ENCODE data around the gene DTD2.
A peak's percentile ranks its signal among the peaks of the same experiment; 100 is the strongest.
"Not testable (repeated sequence)": the region's sequence is repeated elsewhere in the genome, so short reads cannot be mapped to it uniquely, and the experiment has no call there.

DTD2 gene

DNA sequence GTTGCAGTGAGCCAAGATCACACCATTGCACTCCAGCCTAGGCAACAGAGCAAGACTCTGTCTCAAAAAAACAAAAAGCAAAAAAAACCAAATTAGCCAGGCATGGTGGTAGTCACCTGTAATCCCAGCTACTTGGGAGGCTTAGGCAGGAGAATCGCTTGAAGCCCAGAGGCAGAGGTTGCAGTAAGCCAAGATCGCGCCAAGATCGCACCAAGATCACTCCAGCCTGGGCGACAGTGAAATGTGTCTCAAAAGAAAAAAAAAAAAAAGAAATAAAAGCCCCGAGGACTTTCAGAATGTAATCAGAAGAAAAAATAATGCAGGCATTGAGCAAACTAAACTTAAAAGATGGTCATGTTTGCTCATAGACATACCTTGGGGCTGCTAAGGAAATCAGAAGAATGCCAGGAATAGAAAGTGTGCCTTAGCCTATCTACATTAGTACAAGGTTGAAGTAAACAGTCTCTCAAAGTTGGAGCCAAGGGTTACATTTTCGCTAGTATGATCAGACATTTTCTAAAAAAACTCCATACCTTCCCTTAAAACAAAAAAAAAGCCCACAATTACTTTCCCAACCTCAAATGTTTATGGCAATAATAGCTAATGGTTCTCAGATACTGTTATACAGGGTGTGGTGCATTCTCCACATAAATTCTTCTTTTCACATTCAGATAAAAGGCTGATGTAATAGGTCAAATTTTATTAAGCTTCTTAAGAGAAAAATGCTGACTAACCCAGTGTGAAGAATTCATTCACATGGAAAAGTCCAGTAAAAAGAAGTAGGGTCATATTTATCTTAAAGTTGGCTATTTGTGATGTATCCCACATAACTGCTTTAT, 15.8 kb downstream of the DTD2 start:
- no peak for DNase-seq

DNA sequence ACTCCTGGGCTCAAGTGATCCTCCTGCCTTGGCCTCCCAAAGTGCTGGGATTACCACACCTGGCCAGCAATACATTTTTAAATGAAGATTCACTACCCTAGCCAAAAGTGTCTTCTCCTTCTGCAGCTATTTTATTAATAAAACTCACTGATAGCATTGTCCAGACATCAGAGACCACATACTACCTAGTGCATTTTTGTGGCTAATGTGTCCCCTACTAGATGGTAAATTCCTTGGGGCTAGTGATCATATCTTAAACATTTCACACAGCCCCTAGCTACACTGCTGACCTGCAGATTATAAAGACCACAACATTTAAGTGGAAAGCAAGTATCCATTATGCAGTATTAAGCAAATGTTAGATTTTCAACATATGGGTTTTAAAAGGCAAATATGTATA, 17.0 kb downstream of the DTD2 start:
- no peak for DNase-seq

DNA sequence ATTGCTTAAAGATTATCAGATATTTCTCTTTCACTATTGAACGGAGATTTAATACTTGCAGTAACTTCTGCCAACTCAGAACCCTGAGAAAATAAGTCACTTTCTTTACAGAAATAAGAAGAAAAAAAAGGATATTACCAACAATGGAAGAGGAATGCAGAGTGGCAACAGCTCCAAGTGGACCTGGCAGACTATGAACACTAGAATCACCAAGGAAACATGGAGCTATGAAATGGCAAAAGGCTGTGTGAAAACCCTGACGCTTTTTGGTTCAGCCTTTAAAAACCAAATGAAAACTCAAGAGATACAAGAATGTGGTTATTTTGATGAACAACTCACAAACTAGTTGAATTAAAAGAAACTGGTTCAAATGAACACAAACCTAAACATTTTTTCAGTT, 17.7 kb downstream of the DTD2 start:
- DNase-seq: no peak

DNA sequence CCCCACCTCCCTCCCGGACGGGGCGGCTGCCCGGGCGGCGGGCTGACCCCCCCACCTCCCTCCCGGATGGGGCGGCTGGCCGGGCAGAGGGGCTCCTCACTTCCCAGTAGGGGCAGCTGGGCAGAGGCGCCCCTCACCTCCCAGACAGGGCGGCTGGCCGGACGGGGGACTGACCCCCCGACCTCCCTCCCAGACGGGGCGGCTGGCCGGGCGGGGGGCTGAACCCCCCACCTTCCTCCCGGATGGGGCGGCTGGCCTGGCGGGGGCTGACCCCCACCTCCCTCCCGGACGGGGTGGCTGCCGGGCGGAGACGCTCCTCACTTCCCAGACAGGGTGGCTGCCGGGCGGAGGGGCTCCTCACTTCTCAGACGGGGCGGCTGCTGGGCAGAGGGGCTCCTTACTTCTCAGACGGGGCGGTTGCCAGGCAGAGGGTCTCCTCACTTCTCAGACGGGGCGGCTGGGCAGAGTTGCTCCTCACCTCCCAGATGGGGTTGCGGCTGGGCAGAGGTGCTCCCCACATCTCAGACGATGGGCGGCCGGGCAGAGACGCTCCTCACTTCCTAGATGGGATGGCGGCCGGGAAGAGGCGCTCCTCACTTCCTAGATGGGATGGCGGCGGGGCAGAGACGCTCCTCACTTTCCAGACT, 20.1 kb downstream of the DTD2 start:
- not testable (repeated sequence) for DNase-seq

DNA sequence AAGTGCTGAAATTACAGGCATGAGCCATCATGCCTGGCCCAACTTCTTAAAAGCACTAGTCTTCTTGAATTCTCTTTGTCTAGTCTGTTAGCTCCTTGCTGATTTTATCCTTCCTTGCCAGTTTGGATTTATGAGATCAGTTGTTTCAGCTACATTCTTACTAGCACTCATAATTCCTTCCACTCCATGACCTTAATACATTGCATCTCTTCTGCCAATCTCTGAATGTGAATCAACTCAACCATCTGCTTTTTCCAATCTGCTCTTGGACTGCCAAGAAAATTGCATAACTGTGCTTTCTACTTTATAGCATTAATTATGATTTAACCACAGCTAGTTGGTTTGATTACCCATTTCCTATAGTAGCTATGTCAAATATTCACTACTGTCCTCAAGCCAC, 22.0 kb downstream of the DTD2 start:
- no peak for DNase-seq

DNA sequence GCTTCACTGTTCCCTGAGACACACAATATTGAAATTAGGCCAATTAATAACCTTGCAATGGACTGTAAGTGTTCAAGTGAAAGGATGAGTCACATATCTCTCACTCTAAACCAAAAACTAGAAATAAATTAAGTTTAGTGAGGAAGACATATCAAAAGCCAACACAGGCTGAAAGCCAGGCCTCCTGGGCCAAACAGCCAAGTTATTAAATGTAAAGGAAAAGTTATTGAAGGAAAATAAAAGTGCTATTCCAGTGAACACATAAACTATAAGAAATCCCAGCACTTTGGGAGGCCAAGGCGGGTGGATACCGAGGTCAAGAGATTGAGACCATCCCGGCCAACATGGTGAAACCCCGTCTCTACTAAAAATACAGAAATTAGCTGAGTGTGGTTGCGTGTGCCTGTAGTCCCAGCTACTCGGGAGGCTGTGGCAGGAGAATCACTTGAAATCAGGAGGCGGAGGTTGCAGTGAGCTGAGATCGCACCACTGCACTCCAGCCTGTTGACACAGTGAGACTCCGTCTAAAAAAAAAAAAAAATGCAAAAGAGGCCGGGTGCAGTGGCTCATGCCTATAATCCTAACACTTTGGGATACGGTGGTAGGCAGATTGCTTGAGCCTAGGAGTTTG, 26.6 kb downstream of the DTD2 start:
- no peak for DNase-seq

DNA sequence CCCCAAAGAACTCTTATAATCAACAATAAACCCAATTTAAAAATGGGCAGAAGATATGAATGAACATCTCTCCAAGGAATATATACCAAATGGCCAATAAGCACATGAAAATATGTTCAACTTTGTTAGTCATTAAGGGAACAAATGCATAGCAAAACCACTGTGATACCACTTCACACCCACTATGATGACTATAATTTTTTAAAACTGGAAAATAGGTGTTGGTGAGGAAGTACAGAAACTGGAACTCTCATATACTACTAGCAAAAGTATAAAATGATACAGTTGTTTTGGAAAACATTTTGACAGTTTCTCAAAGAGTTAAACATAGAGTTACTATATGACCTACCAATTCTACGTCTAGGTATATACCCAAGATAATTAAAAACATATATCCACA, 27.5 kb downstream of the DTD2 start:
- DNase-seq: no peak

DNA sequence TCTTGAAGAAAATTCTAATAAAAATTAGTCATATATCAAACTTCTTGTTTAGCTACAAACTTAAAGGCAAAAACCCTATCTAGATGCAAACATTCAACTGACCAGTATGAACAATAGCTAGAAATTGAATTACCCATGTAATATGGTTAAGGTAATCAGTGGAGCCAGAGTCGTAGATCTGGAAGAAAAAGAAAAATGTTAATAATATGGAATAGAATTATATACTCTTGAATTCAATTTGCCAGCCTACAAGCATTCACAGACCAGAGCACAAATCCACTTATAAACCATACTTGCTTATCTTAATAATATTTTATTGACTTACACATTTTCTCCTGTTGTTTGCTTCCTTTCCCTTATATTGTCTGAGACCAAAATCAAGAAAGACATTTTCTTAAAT, 29.3 kb downstream of the DTD2 start:
- DNase-seq: no peak

DNA sequence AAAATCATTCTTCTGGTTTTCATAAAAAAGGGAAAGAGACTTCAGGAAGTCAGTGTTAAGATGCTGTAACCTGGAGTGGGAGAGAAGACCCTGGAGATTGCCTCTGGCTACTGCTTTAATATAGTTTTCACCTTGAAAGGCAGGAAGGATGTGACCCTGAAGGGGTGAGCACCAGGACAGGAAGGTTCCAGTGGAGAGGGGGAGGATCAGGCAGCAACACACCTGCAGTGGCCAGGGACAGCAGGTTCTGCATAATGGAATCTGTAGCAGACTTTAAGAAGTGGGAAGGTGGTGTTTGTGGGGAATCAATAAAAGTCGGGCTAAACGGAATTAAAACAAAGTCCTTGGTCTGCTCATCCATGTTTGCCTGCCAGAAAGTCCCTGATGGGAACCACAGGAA, 30.6 kb downstream of the DTD2 start:
- no peak for DNase-seq

DNA sequence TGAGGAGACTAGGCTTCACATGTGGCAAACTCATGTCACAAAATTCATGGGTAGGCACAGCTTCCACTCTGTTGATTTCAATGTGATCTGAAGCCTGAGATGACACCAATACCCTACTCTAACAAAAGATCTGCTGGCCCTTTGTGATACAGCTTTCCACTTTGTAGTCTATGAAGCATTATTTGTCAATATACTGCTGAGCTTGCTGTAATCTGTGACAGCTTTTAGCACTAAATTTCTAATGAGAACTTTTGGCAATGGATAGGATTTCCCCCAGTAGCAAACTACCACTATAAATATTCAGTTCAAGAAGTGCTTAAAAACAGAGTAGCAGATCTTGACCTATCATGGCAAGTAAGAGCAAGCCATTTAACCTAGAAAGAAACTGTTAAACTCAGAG, 31.4 kb downstream of the DTD2 start:
- no peak for DNase-seq

DNA sequence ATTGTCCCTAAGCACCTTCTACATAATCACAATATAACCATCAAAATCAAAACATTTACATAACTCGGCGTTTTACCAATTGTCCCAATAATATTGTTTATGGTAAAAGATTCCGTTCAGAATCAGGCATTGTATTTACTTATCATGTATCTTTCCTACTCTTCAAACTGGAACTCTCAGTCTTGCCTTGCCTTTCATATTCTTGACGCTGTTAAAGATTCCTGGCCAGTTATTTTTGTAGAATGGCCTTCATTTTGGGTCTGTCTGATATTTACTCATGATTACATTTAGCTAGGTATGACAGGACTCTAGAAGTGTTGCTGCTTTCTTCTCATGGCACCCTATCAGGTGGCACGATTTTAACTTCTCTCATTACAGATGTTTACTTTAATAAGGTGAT, 36.1 kb downstream of the DTD2 start:
- no peak for DNase-seq

DNA sequence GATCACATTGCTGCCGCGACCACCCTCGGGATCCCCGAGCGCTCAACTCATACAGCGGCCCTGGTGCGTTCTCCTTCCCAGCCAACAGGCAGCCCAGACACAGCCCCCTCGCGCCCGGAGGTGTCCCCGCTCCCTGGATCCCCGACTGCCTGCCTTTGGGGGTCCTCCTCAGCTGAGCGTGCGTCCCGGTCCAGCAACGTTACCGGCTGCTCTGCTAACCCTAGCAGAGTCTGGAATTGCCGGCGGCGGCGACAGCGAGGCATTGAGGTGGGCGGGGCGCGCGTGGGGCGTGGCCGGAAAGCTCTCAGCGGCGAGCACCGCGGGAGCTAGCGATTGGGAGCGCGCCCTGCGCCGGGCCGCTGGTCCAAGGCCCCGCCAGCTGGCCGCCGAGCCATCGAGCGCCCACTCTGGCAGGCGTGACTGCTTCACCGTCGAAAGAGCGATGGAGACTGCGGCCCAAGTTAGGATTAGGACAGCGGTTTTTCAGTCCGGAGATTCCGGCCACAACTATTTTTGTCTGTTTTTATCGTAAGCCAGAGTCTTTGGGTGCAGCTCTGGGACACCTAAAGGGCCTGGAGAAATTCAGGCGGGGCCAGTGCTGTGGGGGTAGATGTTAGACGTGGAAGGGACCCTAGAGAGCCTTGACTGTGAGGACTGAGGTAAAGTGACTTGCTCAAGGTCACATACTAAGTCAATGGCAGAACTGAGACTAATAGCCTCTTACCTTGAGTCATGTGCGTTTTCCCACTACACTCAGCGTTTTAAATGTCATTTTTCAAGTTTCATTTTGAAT, 36.8 kb downstream of the DTD2 start, which contains the start of gene HEATR5A:
Gene HEATR5A, minus strand, starts transcription at position 232 of the 793 bp plus-strand sequence. CDS start 17,575 bp downstream, outside the sequence.
- peak; percentile 90 for DNase-seq

DNA sequence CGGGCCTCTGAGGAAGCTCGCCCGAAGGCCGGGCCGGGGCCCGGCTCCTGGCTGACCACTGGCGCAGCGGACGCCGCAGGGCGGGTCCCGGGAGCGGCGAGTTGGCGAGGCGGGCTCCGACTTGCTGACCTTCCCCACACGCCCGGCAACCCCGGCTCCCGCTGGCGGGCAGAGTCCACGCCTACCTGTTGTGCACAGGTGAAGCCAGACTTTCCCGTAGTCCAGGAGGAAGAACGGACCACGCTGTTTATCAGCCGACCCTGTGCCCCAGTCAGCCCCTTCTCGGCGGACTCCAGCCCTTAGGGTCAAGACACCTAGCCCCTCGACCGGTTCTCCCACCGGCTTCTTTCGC, 37.4 kb downstream of the DTD2 start:
- DNase-seq: no peak

DNA sequence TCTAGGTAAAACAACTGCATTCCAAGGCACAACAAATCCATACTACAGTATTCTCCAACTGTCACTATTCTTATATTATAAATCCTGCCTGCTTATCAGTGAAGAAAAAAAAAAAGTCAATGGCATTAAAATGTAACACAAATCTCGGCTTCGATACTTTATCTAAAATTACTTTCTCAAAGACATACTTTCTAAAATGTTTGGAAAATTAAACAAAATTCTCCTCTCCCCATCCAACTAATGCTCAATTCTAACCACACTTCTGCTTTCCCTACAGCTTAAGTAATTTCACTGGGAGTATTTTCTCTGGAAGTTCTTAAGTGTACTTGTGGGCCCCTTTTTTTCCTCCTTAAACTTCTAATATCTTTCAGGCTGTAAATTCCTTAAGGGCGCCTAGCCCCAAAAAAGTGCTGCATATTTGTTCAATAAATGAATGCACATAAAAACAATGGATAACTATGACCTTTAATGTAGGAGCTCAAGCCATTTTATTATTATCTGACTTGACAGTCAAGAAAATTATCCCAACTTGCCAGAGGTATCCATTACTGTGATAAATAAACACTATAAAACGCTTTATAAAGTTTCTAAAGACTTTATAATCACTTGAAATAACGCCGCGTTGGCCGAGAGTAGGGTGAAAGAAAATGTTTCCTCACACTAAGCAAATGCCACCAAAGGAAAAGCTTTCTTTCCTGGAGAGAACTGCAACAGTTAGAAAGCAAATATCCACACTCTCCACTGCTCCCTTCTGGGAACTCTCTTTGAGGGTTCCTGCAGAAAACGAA, 37.9 kb downstream of the DTD2 start:
- no peak for DNase-seq

DNA sequence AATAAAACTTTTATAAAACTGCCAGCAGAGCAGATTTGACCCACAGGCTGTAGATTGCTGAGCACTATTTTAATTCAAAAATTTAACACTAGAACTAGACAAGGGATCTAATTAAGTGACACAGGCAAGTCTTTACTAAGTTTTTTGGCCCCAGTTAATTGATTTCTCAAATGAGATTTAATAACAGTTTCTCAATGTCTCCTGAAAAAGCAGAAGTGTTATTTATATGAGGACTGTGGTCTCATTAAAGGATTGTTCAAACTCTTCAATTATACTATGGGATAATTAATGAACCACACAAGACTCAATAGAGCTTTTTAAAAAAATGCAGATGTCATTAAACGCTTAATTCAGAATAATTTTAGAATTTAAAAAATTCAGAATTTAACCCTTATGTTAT, 38.9 kb downstream of the DTD2 start:
- DNase-seq: no peak

DNA sequence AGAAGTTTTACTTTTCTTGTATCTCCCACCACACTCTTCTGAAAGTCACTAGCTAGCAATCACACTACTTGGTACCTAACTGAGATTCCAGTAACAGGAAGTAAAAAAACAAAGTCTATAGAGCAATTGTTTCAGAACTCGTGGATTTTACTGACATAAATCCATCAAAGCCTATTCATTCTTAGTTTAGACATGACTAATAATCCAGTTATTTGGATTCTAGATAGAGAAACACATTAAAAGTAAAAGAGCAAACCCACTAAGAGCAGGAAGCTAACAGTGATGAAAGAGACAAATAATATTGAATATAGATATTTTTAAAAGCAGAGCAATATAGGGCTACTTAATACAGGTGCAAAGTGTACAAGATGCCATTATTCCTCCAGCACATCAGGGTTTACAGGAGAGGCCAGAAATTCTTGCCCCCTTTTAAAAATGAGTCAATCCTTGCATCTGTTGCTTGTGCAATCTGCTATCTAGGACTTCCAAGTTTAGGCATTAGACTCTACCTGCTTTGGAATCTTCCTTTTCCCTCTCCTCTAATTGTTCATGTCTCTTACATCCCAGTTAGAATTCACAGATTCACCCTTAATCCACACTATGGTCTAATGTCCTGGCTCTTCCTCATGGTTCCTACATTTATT, 43.0 kb downstream of the DTD2 start:
- DNase-seq: no peak

DNA sequence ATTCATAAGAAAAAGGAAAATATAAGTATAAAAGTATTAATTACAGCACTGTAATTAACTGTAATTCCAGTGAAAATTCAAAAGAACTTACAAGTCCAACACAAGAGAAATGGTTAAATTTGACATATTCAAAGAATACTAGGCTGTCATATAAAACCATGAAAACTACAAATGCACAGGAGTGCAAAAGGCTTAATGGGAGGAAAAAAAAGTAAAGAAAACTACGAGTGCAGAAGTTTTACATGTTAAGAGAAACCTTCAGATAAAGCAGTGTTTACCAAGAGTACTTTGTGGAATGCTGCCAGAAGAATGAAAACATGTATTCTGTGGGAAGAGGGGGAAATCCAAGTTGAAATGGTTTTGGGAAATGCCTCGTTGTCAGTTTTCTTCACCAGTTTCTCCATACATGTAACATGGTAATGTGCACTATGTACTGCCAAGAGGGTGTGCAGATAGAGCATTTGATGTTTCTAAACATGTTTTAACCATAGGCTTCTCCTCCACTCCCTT, 46.0 kb downstream of the DTD2 start:
- no peak for DNase-seq

DNA sequence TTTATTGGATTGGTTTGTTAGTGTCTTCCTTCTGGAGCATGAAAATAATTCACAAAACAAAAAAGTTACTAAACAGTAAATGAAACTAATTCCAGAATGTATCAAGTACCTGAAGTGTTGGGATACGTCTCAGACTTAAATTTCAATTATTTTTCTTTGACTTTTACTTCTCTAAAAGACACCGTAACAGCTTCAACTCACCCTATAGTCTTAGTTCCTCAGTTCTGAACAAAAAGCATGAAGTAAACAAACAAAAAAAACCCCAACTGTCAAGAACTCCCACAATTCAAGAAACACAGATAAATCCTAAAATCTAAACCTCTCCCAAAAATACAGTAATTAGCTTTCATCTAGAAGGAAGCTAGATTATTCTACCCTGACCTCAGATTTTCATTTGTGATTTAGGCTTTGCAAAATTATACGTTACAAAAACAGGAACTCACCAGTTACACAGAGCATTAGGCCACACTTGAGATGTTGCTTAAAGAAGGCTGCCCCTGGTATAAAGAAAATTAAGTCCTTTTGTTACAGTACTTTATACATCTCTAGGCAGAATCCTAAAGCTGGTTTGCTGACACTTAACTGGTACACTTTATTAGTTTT, 47.2 kb downstream of the DTD2 start:
- DNase-seq: no peak

DNA sequence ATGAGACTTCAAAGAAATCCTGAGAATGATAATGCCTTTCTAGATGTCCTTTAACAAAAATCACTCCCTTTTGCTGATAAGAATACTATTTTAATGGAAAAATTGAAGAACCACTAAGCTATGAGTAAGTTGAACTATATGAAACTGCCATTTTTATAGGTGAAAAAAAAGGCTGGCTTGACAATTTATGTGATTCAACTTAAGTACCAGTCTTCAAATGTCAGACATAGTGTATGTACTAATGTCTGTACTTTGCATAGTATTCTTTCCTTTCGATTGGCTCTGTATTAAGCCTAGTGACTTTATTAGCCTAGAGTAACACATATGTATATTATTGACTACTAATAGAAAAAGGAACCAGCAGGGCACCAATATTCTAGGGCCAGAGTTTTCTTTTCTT, 48.9 kb downstream of the DTD2 start:
- no peak for DNase-seq

DNA sequence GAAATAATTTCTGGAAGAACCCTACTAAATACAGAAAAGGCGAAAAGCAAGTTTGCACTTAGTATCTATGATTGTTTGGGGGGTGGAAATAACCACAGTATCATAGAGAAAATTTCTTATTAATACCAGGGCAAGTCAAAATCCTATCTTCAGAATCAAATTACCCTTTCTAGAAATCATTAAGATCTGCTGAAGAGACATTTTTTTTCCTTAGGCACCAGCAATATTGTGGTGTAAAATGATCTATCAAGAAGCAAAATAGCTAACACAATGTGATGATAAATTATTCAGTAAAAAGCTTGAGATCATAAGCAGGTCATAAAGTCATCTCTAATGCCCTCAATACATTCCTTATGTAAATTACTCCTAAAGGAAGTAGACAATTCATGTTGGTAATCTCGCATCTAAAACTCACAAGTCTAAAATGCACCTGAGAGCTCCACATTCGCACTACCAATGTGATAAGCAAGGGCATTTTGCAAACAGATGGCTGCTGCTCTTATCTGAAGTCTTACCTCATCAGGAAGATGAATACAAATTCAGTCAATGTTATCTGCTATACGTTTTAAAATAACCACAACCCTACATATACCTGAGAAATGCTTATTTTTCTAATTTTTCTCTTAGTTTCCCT, 51.6 kb downstream of the DTD2 start:
- DNase-seq: no peak

DNA sequence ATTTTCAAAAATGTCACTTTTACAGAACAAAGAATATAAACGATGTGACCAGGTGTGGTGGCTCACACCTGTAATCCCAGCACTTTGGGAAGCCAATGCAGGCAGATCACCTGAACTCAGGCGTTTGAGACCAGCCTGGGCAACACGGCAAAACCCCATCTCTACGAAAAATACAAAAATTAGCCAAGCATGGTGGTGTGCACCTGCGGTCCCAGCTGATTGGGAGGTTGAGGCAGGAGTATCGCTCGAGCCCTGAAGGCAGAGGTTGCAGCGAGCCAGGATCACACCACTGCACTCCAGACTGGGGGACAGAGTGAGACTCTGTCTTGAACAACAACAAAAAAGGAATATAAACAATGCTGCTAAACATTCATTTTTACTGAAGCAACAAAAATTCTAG, 52.2 kb downstream of the DTD2 start:
- DNase-seq: no peak
